ENCODE measurements around the gene GATAD2A. TPM values are rescaled to one million over a fixed set of nuclear protein-coding genes. Genes with fewer than 3 reads are reported as not detected.

GATAD2A gene
- total RNA-seq, 1 donor from 2014 or later = 102 TPM

- peaks cover 8% of the 10 kb centered on the region for H3K36me3 Mint-ChIP-seq
- H3K4me1 Mint-ChIP-seq (ENCODE audit: unreplicated experiment) = no peaks in the 10 kb centered on the region
- H3K4me3 Mint-ChIP-seq = no peak overlapping the region
- no peak overlapping the region for H3K27ac Mint-ChIP-seq
- no peaks in the 10 kb centered on the region for H3K9me3 Mint-ChIP-seq
- no peaks in the 10 kb centered on the region for H3K27me3 Mint-ChIP-seq
- no peak for TF ChIP-seq CTCF (conservative IDR thresholded peaks at IDR 0.05)
- no peak for DNase-seq (ENCODE audit: extremely low spot score, unreplicated experiment)
Measured at GRCh38 chr19:19504754-19505668, 99.5 kb downstream of the GATAD2A start.

GRCh38 chr19:19505669-19506326 lies 100.3 kb downstream of the GATAD2A start:
- TF ChIP-seq CTCF (conservative IDR thresholded peaks at IDR 0.05) = no peak
- H3K9me3 Mint-ChIP-seq = no peaks in the 10 kb centered on the region
- peaks cover 8% of the 10 kb centered on the region for H3K36me3 Mint-ChIP-seq
- H3K4me1 Mint-ChIP-seq (ENCODE audit: unreplicated experiment) = no peaks in the 10 kb centered on the region
- H3K4me3 Mint-ChIP-seq = no peak overlapping the region
- no peak for DNase-seq (ENCODE audit: extremely low spot score, unreplicated experiment)
- no peak overlapping the region for H3K27ac Mint-ChIP-seq
- H3K27me3 Mint-ChIP-seq = no peaks in the 10 kb centered on the region

GRCh38 chr19:19506592-19506991 lies 101.1 kb downstream of the GATAD2A start:
- Mint-ChIP-seq H3K4me1 (ENCODE audit: unreplicated experiment) (no peaks in the 10 kb centered on the region), H3K27ac (no peak overlapping the region), H3K4me3 (no peak overlapping the region), H3K27me3 (no peaks in the 10 kb centered on the region), H3K36me3 (peaks cover 8% of the 10 kb centered on the region), H3K9me3 (no peaks in the 10 kb centered on the region)
- no peak for TF ChIP-seq CTCF (conservative IDR thresholded peaks at IDR 0.05)
- no peak for DNase-seq (ENCODE audit: extremely low spot score, unreplicated experiment)

- Mint-ChIP-seq H3K4me3 (no peak overlapping the region), H3K4me1 (ENCODE audit: unreplicated experiment) (no peaks in the 10 kb centered on the region), H3K36me3 (peaks cover 11% of the 10 kb centered on the region), H3K9me3 (no peaks in the 10 kb centered on the region), H3K27me3 (no peaks in the 10 kb centered on the region), H3K27ac (no peak overlapping the region)
- TF ChIP-seq CTCF (conservative IDR thresholded peaks at IDR 0.05) = no peak
- DNase-seq (ENCODE audit: extremely low spot score, unreplicated experiment) = no peak
Measured at GRCh38 chr19:19507354-19507753, 101.9 kb downstream of the GATAD2A start.

GRCh38 chr19:19508217-19508616 lies 102.7 kb downstream of the GATAD2A start:
- DNase-seq (ENCODE audit: extremely low spot score, unreplicated experiment) = no peak

More at GRCh38 chr19:19508217-19508616, 102.7 kb downstream of the GATAD2A start:
- Mint-ChIP-seq H3K4me1 (ENCODE audit: unreplicated experiment) (no peaks in the 10 kb centered on the region), H3K4me3 (no peak overlapping the region), H3K9me3 (no peaks in the 10 kb centered on the region), H3K36me3 (peaks cover 12% of the 10 kb centered on the region), H3K27me3 (no peaks in the 10 kb centered on the region), H3K27ac (peak overlapping the region; percentile 48)
- no peak for TF ChIP-seq CTCF (conservative IDR thresholded peaks at IDR 0.05)

Data from type B pancreatic cell (in vitro differentiated cells).